Anterior cingulate cortex (tissue), 58 donors: ENCODE data around the gene FRK.
"Not testable (repeated sequence)": the region's sequence is repeated elsewhere in the genome, so short reads cannot be mapped to it uniquely, and the experiment has no call there.

Experiments used
- DNase-seq, 58 donors: peaks; one replicate each; lab custom pipeline; 2025; lab: John Stamatoyannopoulos, UW

Gene FRK

GRCh38 chr6:116078522-116078921 is 17.8 kb upstream of the FRK start:
- no peak for DNase-seq

- DNase-seq: no peak
Observed at GRCh38 chr6:116074732-116075390, 14.2 kb upstream of the FRK start.

- DNase-seq: no peak
Observed at GRCh38 chr6:116073765-116074440, 13.2 kb upstream of the FRK start.

DNA sequence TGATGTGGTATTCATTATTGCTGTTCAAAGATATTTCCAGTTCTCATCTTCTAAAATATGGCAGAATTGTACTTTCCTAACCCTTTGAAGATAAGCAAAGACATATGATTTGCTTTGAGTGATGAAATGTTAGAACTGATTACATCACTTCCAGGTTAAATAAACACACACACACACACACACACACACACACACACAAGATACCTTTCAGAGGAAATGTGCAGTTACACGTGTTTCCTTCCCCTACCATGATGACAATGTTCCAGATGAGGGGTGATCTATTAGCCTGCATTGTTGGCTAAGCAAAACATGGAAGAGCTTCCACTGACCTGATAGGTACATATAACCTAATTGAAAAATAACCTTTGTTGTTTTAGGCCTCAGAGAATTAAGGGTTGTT is 11.7 kb upstream of the FRK start:
- DNase-seq: no peak

DNA sequence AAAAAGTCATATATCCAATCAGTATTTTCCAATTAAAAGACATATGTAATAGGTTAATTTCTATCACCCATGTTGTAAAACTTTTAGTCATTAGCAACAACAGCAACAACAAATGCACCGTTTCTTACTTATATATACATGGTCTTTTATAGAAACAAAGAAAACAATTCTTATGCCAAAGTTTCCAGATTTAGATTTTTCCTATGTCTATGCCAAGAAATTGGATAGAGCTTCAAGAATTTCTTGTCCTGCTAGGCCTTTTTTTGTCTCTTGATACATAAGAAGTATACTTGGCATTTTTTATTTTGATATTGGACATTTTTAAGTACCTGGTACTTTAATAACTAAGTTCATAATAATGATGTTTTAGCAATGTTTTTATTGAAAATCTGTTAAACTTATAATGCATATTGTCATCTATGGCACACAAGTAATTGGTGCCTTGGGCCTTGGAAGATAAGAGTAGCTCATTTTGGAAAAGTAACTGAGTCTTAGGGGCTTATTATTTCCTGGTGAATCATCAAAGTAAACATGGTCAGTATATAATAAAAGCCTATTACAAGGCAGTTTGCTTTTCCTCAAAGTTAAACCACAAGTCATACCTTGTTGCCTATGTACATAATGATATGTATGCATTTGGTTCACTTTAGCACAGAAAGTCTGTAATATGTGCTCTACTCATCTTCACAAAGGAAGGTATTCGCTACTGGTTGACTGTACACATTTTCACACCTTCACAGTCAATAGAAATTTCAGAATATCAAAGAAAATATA is 10.1 kb upstream of the FRK start:
- DNase-seq: no peak

DNA sequence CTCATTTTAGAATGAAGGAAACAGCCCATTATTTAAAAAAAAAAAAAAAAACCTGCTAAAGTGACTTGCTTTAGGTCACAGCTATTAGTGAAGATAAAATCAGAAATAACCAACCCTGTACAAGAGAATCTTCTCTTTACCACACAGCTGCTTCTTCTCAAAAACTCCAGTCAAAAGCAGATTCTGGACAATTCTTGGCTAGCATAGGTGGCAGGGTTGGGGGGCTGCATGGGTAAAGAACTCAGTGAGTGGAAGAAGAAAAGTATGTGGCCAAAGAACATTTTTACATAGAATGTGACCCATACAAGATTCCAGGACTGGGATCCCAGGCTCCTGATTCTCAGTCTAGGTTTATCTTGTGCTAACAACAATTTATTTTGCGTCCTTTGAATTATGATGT is 9.4 kb upstream of the FRK start:
- no peak for DNase-seq

GRCh38 chr6:116066789-116067188 is 6.1 kb upstream of the FRK start:
- no peak for DNase-seq

DNA sequence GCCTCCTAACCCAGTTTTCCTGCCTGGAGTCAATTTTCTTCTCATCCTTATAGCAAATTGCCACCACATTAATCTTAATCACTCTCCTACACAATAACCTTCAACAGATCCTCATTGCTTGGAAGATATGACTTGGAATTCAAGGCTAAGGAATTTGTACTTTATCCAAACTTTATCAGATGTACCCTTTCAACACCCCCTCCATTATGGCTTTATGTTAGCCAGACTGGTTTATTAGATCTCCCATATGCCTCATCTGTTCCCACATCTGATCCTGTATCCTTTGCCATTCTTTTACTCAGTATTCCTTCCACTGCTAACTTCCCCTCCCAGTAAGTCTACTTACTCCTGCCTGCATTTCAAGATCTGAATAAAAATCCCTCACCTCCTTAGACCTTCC is 4.0 kb upstream of the FRK start:
- DNase-seq: no peak

DNA sequence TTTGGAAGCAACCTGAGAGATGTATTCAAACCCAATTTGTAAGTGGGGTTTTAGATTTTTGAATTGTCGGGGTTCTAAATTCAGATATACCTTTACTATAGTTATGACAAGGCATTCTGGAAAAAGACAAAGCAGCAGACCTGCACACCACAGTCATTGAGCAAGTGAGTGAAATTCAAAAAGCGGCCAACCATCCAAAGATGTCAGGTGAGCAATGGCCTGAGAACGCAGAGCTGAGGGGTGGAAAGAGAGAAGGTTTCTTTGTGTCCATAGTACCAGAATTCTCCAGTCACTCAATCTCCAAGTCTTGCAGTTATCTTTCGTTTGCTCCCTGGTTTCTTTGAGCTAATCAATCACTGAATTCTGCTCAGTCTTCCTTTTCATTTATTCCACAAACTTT is 1.8 kb upstream of the FRK start:
- no peak for DNase-seq

GRCh38 chr6:116059713-116060571 is 749 bp downstream of the FRK start:
- DNase-seq: no peak

DNA sequence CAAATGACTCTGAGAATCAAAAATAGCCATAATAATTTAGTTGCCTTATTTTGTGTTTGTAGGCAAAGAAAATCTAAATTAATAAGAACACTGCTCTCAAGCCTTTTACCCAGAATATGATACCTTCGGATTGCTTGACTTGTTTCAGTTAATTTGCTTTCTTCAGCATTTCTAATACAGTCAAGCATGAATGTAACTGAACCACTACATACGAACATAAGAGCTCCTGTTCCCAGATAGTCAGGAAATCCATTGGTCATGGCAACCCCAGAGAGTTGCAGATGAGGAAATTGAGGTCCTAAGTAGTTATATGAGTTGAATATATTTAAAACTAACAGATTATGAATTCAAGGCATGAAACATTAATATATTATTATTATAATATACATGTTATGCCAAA is 2.9 kb downstream of the FRK start:
- no peak for DNase-seq

- DNase-seq: no peak
Observed at GRCh38 chr6:116055513-116055912, 5.2 kb downstream of the FRK start.

DNA sequence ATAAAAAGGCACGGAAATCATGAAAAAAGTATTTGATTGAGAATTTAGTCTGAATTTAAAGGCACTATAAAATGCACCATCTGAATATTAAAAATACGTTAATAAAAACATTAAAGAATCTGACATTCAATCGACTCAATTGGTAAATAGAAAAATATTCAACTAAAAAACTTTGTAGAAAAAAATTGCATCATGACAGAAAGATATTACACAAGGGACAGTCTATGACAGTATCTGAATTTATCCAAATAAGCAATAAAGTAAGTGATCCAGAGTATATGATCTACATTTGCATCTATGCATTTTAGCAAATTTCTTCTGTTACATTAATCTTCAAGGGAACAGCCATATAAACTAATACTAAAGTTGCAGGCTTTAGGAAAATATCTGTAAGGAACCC is 9.4 kb downstream of the FRK start:
- no peak for DNase-seq

GRCh38 chr6:116050737-116051136 is 10.0 kb downstream of the FRK start:
- no peak for DNase-seq

DNA sequence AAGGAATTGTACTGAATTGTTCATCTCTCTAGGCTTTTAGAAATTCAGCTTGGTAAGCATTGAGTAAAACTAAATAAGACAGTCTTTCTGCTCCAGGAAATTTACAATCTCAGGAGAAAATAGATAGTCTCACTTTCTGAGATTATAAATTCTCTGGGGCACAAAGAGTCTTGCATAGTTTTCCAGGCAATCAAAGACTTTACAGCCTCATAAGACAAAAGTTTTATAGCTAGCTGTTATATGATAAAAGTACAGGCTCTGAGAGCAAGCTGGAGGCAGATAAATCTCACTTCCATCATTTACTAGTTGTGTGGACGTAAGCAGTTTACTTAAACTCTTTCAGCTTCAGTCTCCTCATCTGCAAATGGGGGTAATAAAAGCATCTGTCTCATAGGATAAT is 11.4 kb downstream of the FRK start:
- DNase-seq: no peak

DNA sequence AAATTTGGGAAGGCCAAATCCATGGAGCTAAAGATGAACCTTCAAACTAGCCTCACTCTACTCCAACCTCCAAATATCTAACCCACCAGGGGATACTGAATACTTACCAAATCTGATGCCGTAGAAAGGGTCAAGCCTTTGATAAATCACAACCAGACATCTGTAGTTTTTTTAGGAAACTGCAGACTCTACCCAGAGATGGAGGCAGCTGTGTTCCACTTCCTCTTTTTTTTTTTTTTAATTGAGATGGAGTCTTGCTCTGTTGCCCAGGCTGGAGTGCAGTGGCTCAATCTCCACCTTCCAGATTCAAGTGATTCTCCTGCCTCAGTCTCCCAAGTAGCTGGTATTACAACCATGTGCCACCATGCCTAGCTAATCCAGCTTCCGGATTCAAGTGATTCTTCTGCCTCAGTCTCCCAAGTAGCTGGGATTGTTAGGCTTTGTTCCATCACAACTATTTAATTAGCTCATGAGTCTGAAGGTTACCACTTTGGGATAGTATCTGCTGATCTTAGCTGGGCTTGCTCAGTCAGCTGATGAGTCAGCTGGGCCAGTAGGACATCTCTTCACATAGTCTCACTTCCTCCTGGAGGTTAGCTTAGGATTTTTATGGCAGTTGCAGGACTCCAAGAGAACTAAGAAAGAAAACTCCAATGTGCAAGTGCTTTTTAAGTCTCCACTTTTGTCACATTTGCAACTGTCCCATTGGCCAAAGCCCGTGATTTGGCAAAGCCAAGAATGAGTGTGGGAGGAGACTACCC is 13.3 kb downstream of the FRK start:
- DNase-seq: no peak

GRCh38 chr6:116046737-116047136 is 14.0 kb downstream of the FRK start:
- no peak for DNase-seq

DNA sequence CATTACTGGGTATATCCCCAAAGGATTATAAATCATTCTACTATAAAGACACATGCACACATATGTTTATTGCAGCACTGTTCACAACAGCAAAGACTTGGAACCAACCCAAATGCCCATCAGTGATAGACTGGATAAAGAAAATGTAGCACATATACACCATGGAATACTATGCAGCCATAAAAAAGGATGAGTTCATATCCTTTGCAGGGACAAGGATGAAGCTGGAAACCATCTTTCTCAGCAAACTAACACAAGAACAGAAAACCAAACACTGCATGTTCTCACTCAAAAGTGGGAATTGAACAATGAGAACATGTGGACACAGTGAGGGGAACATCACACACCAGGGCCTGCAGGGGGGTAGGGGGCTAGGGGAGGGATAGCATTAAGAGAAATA is 14.4 kb downstream of the FRK start:
- not testable (repeated sequence) for DNase-seq

DNA sequence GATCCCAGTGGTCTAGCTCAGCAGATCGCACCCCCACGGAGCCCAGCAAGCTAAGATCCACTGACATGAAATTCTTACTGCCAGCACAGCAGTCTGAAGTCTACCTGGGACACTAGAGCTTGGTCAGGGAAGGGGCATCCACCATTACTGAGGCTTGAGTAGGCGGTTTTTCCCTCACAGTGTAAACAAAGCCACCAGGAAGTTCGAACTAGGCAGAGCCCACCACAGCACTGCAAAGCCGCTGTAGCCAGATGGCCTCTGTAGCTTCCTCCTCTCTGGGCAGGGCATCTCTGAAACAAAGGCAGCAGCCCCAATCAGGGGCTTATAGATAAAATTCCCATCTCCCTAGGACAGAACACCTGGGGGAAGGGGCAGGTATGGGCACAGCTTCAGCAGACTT is 18.8 kb downstream of the FRK start:
- DNase-seq: no peak

DNA sequence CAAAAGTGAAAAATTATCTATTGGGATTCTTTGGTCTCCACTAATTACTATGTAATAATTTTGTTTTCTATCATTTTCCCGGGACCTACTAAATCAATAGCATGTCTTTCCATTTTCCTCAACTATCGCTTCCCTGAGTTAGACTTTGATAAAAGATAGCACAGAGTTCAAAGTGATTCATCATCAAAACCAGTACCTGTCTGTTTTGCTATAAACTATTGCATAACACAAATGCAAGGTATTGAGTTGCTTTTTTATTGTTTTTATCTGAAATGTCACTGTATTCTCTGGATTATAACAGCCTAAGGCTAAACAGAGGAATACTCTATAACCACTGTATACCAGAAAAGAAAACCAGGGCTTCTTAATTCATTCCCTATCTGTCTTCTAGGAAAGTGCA is 19.7 kb downstream of the FRK start:
- DNase-seq: no peak
